Transverse colon (tissue), 4 donors: ENCODE measurements around the gene MOV10L1.

Experiments used
- EP300 ChIP-seq: sonication (generic); formaldehyde crosslinking; IDR thresholded peaks from one replicate; pipeline ENCODE4 v1.6.1; 2017; ENCODE audit warnings: antibody characterized with exemption, low read depth
- POLR2A ChIP-seq: fragments of 450-650 bp; IDR thresholded peaks from one replicate; pipeline ENCODE4 v1.6.1; 2016; ENCODE audit warnings: antibody characterized with exemption, mild to moderate bottlenecking, moderate library complexity
- POLR2AphosphoS5 ChIP-seq, 3 donors: sonication (generic); formaldehyde crosslinking; IDR thresholded peaks; one replicate each; pipeline ENCODE4 v1.6.1; 2016; ENCODE audit warnings: antibody characterized with exemption in 3 of 3
- TF ChIP-seq, protein P1 (sequence below), 5 experiments: fragments of 200-600 bp in 3 of 5; fragments of 450-650 bp in 2 of 5; sonication (generic) in 3 of 5; IDR thresholded peaks; 1 replicate in 2 of 5; 2 replicates in 3 of 5; pipeline ENCODE4 v1.5.1; 2016 to 2017; ENCODE audit warnings: antibody characterized with exemption in 5 of 5, inconsistent platforms in 3 of 5, mild to moderate bottlenecking in 2 of 5, moderate library complexity in 1 of 5

- TF ChIP-seq, protein P1, sequence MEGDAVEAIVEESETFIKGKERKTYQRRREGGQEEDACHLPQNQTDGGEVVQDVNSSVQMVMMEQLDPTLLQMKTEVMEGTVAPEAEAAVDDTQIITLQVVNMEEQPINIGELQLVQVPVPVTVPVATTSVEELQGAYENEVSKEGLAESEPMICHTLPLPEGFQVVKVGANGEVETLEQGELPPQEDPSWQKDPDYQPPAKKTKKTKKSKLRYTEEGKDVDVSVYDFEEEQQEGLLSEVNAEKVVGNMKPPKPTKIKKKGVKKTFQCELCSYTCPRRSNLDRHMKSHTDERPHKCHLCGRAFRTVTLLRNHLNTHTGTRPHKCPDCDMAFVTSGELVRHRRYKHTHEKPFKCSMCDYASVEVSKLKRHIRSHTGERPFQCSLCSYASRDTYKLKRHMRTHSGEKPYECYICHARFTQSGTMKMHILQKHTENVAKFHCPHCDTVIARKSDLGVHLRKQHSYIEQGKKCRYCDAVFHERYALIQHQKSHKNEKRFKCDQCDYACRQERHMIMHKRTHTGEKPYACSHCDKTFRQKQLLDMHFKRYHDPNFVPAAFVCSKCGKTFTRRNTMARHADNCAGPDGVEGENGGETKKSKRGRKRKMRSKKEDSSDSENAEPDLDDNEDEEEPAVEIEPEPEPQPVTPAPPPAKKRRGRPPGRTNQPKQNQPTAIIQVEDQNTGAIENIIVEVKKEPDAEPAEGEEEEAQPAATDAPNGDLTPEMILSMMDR (IDR thresholded peaks at IDR 0.05) = peak; percentile 16 to 28 (median 18)
- no peak for TF ChIP-seq POLR2A
- TF ChIP-seq POLR2AphosphoS5 (IDR thresholded peaks at IDR 0.05) = no peak
- TF ChIP-seq EP300 = no peak
Measured at GRCh38 chr22:50206599-50206998, 116.8 kb downstream of the MOV10L1 start.
